ENCODE measurements around the gene GDF10.

Gene GDF10

DNA sequence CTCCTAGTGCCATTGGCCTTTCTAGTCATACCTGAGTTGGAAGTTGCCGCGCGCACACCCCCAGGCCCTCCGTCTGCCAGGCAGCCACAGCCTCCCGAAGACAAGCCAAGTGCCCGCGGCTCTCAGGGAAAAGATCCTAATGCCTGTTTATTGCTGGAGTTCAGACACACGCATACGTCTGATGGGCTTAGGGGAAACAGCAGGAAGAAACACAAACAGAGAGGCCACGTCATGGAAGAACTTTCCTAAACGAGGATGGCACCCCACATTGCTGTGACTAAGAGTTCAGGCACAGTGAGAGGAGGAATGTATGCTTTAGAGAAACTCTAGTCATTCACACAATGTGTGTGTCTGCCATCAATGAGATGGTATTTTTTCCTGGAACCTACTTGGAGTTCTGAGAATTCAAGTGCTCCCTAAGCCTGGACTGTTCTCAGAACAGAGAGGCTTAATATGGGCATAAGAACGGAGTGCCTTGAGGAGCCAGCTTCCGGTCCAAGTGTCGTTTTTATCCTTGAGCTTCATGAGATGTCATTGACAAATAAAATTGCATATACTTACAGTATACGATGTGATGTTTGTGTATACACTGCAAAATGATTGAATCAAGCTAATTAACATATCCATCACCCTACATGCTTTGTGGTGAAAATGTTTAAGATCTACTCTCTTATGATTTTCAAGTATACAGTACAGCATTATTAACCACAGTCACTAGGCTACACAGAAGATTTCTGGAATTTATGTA is 36.6 kb downstream of the GDF10 start:
- DNase-seq: no peak

DNA sequence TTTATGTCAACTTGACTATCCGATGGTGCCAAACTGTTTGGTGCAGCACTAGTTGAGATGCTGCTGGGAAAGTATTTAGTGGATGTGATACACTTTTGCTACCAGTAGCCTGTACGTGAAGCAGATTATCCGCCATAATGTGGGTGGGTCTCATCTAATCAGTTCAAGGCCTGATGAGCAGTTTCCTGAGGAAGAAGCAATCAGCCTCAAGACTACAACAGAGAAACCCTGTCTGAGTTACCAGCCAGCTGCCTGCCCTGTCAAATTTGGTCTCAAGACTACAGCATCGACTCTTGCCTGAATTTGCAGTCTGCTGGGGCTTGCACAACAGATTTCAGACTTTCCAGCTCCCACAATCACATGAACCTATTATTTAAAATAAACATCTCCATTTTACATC is 37.3 kb downstream of the GDF10 start:
- DNase-seq: no peak

DNA sequence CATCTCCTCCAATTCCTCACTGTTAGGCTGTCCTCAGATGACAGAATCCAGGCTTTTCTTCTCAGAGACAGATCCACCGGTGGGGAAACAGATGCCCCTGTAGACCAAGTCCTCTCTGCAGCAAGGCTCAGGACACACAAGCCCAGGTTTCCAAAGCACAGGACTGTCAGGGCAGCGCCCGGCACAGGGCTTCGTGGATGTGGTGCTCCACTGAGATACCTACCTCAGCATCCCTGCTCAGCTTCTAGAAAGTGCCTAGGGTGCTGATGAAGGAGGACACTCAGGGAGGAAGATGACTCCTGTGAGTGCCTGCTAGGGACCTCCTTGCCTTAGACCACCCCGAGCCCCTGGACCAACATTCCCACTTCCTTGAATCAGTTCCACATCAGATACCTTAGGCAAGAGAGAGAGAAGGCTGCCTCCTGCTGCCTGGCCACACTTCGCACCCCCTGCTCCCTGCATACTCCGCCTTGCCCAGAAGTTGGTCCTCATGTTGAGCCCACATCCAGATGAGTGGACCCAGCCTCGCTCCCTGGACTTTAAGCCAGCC is 39.3 kb downstream of the GDF10 start:
- DNase-seq: no peak

DNA sequence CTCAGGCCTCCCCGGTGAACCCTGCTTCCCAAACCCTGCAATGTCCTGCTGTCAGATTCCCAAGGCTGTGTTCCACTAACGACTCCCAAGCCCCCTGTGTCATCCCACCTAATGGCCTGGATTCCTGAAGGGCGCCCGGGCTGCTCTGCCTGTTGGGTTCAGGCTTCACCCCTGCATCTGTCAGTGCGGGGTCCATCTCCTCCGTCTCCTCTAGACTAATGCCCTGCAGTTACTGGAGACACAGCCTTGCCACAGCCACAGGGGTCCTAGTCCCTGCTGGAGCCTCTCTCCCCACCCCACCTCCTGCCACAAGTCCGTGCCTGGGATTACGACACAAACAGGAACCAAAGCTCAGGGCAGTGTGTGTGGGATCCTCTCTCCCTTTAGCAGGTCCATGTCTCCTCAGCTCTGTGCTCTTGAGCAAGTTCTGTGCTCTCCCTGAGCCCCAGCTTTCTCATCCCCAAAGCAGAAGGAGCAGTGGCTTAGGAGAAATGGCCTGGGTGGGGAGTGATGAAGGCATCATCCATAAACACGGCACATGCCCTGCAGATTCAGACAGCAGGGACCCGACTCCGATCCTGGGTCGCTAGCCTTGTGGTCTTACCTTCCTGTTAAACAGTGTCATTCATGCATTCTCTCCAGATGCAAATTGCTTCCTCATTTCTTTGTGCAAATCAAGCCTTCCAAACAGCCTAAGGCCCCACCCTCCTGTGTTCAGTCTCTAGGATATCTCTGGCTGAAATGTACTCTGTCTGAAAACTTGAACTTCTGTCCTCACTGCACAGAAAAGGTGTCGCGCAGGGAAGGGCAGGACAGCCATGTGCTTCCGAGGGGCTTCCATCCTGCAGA is 40.0 kb downstream of the GDF10 start:
- no peak for DNase-seq

DNA sequence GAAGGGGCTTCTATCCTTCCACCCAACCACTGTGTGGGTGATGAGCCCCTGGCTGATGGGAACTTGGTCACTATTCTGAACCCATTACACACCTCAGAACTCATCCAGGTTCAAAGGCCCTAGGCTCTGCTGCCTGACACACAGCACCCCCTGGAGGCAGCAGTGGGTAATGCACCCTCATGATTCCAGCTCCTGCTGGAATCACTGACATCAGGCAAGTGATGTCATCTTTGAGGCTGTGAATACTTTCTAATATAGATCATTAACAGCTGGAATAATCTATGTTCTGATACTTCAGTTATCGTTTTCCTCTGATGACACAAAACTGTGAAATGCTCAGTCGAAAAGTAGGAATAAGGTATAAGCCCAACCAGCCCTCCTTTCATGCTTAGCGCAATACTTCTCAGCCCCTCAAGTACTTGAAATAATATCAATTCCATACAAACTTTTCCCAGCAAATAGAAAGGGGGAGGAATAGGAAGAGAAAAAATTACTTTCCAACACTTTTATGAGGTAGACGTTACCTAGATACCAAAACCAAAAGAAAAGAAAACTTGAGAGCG is 40.7 kb downstream of the GDF10 start:
- DNase-seq: peak in 1 of 2 donors; percentile 29

DNA sequence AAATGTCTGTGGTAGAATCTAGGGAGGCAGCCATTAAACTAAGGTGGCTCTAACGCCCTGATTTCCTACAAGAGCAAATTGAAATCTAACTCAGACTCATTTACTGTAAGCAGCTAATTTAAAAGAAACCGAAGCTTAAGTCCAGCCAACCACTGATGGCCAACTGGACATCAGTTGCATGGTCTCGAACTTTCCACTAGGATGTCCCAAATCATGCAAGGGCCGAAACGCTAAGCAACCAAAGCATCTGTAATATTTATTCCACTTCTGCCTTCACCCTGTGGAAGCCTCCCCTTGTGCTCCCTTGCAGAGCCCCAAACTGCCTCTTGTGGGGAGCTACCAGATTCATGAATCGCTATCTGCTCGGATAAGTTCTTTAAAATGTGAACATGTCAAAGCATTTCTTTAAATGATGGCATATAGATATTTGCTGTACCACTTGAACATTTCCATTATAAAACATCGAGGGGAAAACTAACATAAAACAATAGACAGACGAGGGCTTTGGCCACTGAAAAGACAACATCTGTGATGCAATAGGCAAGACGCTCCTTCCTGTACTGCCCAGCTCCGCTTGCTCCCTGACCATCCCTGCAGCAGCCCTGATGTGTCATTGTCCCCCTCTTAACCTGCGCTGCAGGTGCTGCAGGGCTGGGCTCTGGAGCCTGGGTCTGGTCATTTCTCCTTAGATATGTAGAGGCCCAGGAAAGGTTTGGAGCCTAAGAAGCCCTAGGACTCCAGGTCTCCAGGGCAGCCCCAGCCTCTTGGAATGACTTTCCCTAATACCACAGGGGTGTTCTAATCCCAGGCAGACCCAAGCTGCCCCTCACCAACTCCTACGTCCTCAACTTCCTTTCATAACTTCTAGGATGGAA is 45.2 kb downstream of the GDF10 start:
- no peak for DNase-seq

DNA sequence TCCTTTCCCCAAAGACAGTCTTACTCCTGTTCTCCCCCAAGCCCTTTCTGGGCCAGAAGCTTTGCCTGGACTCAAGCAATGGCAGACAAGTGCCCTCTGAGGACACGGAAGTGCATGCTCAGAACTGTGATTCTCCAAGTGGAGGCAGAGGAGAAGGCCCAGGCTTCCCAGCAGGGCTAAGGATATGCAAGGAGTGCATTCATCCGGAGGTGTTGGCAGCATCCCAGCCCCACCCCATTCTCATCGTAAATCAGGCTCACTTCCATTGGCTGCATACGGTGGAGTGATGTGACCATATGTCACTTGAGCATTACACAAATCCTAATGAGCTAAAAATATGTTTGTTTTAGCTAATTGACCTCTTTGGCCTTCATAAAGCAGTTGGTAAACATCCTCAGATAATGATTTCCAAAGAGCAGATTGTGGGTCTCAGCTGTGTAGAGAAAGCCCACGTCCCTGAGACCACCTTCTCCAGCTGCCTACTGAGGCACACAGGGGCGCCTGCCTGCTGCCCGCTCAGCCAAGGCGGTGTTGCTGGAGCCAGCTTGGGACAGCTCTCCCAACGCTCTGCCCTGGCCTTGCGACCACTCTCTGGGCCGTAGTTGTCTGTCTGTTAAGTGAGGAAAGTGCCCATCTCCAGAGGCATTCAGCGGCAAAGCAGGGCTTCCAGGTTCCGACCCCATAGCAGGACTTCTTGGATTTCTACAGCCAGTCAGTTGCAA is 46.7 kb downstream of the GDF10 start:
- no peak for DNase-seq

DNA sequence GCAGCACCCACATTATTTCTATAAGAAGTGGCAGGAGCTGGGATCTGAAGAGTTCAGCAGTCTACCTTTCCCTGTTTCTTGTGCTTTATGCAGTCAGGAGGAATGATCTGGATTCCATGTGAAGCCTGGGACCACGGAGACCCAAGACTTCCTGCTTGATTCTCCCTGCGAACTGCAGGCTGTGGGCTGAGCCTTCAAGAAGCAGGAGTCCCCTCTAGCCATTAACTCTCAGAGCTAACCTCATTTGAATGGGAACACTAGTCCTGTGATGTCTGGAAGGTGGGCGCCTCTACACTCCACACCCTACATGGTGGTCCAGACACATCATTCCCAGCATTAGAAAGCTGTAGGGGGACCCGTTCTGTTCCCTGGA is 47.3 kb downstream of the GDF10 start:
- DNase-seq: no peak

DNA sequence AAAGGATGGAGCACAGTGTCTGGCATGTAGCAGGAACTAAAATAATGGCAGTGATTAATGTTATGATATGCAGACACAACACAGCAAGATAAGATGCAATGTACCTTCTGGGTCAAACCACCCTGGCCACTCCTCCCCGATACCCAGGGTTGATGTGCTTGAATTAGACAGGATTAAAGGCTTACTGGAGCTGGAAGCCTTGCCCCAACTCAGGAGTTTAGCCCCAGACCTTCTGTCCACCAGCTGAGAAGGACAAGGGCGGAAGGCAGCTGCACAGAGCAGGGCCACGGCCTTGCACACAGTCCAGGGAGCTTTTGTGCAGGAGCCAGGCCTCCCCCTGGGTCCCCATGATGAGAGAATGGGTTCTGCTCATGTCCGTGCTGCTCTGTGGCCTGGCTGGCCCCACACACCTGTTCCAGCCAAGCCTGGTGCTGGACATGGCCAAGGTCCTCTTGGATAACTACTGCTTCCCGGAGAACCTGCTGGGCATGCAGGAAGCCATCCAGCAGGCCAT is 48.2 kb downstream of the GDF10 start, which contains the start of gene RBP3:
Gene RBP3 (plus strand): TSS at position 226 of the 514 bp plus-strand sequence. CDS start 122 bp downstream, at position 348.
- no peak for DNase-seq

DNA sequence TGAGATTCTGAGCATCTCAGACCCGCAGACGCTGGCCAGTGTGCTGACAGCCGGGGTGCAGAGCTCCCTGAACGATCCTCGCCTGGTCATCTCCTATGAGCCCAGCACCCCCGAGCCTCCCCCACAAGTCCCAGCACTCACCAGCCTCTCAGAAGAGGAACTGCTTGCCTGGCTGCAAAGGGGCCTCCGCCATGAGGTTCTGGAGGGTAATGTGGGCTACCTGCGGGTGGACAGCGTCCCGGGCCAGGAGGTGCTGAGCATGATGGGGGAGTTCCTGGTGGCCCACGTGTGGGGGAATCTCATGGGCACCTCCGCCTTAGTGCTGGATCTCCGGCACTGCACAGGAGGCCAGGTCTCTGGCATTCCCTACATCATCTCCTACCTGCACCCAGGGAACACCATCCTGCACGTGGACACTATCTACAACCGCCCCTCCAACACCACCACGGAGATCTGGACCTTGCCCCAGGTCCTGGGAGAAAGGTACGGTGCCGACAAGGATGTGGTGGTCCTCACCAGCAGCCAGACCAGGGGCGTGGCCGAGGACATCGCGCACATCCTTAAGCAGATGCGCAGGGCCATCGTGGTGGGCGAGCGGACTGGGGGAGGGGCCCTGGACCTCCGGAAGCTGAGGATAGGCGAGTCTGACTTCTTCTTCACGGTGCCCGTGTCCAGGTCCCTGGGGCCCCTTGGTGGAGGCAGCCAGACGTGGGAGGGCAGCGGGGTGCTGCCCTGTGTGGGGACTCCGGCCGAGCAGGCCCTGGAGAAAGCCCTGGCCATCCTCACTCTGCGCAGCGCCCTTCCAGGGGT is 48.9 kb downstream of the GDF10 start:
- DNase-seq: no peak

DNA sequence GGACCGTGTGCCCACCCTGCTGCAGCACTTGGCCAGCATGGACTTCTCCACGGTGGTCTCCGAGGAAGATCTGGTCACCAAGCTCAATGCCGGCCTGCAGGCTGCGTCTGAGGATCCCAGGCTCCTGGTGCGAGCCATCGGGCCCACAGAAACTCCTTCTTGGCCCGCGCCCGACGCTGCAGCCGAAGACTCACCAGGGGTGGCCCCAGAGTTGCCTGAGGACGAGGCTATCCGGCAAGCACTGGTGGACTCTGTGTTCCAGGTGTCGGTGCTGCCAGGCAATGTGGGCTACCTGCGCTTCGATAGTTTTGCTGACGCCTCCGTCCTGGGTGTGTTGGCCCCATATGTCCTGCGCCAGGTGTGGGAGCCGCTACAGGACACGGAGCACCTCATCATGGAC is 49.5 kb downstream of the GDF10 start:
- DNase-seq: no peak

DNA sequence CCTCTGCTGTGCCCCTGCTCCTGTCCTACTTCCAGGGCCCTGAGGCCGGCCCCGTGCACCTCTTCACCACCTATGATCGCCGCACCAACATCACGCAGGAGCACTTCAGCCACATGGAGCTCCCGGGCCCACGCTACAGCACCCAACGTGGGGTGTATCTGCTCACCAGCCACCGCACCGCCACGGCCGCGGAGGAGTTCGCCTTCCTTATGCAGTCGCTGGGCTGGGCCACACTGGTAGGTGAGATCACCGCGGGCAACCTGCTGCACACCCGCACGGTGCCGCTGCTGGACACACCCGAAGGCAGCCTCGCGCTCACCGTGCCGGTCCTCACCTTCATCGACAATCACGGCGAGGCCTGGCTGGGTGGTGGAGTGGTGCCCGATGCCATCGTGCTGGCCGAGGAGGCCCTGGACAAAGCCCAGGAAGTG is 50.0 kb downstream of the GDF10 start:
- no peak for DNase-seq

DNA sequence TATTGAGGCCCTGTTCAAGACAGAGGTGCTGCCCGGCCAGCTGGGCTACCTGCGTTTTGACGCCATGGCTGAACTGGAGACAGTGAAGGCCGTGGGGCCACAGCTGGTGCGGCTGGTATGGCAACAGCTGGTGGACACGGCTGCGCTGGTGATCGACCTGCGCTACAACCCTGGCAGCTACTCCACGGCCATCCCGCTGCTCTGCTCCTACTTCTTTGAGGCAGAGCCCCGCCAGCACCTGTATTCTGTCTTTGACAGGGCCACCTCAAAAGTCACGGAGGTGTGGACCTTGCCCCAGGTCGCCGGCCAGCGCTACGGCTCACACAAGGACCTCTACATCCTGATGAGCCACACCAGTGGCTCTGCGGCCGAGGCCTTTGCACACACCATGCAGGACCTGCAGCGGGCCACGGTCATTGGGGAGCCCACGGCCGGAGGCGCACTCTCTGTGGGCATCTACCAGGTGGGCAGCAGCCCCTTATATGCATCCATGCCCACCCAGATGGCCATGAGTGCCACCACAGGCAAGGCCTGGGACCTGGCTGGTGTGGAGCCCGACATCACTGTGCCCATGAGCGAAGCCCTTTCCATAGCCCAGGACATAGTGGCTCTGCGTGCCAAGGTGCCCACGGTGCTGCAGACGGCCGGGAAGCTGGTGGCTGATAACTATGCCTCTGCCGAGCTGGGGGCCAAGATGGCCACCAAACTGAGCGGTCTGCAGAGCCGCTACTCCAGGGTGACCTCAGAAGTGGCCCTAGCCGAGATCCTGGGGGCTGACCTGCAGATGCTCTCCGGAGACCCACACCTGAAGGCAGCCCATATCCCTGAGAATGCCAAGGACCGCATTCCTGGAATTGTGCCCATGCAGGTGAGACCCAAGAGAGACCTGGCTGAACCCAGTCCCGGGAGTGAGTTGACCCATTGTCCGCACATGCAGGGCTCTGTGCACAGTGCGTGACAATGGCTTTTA is 51.0 kb downstream of the GDF10 start:
- no peak for DNase-seq

DNA sequence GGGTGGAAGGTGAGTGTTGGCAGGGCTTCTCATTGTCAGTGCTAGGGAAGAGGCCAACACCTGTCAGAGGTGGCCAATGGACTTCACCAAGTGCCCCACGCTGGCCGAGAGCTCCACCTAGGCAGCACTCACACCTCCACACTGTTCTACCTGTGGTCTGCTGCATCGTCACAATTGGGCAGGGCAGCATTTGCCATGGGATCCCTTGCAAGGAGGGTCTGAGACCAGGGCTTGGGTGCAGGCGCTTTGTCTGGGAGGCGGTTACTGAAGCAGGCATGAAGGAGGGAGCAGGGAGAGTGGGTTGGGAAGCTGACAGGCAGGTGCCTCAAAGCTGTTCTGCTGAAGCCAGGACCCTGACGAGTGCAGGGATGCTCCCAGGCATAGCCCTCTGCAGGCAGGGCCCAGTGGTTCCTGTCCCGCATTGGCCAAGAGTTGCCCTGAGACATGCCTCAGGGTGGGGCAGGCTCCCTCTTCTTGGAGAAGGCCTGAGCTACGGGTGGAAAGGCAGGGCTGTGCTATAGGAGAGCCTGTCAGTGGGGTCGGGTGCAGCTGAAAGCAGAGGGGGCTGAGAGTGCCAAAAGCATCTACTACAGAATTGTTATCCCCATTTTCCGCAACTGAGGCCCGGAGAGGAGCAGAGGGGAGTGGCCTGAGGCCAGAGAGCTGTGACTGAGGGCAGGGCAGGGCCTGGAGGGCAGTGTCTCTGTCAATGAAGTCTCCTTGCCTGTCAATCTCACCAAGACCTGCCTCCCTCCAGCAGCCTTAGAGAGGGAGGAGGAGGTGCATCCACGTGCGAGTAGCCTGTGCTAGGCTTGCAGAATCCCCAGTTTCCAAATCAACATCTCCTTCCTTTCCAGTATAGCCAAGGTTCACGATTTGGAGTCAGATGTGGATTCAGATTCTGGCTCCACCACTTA is 52.2 kb downstream of the GDF10 start:
- DNase-seq: no peak

DNA sequence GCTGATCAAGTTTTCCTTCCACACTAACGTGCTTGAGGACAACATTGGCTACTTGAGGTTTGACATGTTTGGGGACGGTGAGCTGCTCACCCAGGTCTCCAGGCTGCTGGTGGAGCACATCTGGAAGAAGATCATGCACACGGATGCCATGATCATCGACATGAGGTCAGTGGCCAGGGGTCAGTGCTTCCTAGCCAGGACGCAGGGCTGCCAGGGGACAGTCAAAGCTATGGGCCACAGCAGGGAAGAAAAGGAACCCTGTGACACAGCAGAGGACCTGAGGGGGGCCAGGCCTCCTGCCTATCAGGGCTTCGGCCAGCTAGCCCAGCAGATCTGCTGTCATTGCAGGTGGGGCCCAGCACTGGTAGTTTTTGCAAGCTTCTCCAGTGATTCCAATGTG is 53.4 kb downstream of the GDF10 start:
- DNase-seq: no peak

DNA sequence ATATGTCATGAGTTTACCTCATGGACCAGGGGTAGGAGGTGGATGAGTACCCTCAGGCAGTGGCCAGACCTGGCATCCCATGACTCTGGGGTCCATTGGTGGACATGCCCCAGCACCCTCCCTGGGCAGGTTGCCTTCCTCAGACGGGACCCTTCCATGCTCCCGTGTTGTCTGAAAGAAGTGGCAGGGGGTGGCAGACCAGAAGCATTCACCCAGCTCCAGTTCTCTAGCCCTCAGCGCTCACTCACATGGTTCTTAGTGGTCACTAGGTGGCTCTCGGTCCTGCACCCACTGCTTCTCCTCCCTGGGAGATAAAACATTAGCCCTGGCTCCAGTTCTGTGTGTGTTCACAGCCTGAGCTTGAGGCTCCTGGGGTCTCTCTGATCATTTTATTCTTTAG is 54.2 kb downstream of the GDF10 start:
- DNase-seq: no peak

DNA sequence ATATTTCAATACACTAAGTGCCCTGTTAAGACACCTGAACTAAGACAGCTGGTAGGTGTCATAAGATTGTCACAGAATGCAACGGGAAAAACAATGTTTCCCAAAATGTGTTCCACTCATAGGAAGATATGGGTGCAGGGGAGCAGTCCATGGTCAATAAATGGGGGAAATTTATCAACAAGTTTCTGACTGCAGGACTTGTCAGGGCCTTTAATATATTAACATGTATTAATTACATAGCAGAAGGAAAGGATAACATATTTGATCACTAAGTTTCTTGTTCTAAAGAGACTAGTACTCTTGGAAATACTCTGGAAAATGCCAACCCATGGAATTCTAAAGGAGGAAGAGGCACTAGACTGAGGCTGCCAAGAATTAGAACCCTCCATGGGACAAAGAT is 54.9 kb downstream of the GDF10 start:
- DNase-seq: no peak

DNA sequence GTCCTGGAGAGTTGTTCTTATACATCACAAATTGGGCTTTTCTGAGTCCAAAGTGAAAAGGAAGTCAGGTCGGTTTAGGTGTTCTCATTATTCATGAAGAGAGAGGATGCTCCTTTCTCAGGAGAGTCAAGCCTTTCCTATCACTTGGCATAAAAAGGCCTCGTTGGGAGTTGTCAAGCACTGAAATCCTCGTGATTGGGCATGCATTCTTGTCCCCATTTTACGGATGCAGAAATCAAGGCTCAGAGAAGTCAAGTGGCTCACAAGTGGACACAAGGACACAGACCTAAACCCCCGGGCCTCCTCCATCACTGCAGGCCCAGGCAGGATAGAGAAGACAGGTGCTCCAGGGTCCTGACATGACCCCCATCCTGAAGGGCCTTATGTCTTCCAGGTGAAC is 56.7 kb downstream of the GDF10 start:
- no peak for DNase-seq
